ENCODE results near the gene KIF2C.

- no peak for TF ChIP-seq EP300 (IDR thresholded peaks at IDR 0.05; ENCODE audit: borderline replicate concordance)
- TF ChIP-seq MAX (IDR thresholded peaks at IDR 0.05): no peak
- TF ChIP-seq REST (IDR thresholded peaks at IDR 0.05; ENCODE audit: low read depth): no peak
- TF ChIP-seq TEAD4 (IDR thresholded peaks at IDR 0.05): no peak
- no peak for TF ChIP-seq USF1 (IDR thresholded peaks at IDR 0.05)
These were observed 36.5 kb downstream of the KIF2C start for GRCh38 chr1:44775930-44776729.
